HG03060 (cell line): Measurements from ENCODE around the gene GFRAL.
"Not testable (repeated sequence)": the region's sequence is repeated elsewhere in the genome, so short reads cannot be mapped to it uniquely, and the experiment has no call there.

ENCODE experiments used
- ATAC-seq: cut with Tn5 transposase; IDR thresholded peaks from one replicate; pipeline ENCODE4 v1.9.1; 2021; ENCODE audit warnings: low read depth, moderate number of reproducible peaks; ENCODE audit not compliant: unreplicated experiment

Gene GFRAL

GRCh38 chr6:55327169-55327568 is at the start of gene GFRAL:
Gene GFRAL, plus strand, starts transcription at chr6:55327469. Its CDS starts 86 bp downstream, at chr6:55327555.
- no peak for ATAC-seq

- ATAC-seq, result no peak
Observed at GRCh38 chr6:55277646-55278045, 49.6 kb upstream of the GFRAL start.

- no peak for ATAC-seq
Observed at GRCh38 chr6:55281215-55281614, 46.1 kb upstream of the GFRAL start.

GRCh38 chr6:55282115-55282514 is 45.2 kb upstream of the GFRAL start:
- no peak for ATAC-seq

- no peak for ATAC-seq
Observed at GRCh38 chr6:55286824-55287223, 40.4 kb upstream of the GFRAL start.

GRCh38 chr6:55290736-55291135 is 36.5 kb upstream of the GFRAL start:
- no peak for ATAC-seq

- no peak for ATAC-seq
Observed at GRCh38 chr6:55293116-55293515, 34.2 kb upstream of the GFRAL start.

- ATAC-seq, result not testable (repeated sequence)
Observed at GRCh38 chr6:55297214-55297613, 30.1 kb upstream of the GFRAL start.

GRCh38 chr6:55299286-55299985 is 27.8 kb upstream of the GFRAL start:
- no peak for ATAC-seq

GRCh38 chr6:55304747-55305146 is 22.5 kb upstream of the GFRAL start:
- no peak for ATAC-seq

GRCh38 chr6:55319961-55320695 is 7.1 kb upstream of the GFRAL start:
- ATAC-seq, result no peak

- ATAC-seq, result no peak
Observed at GRCh38 chr6:55320696-55321086, 6.6 kb upstream of the GFRAL start.

GRCh38 chr6:55377150-55377549 is 49.9 kb downstream of the GFRAL start:
- ATAC-seq, result no peak

GRCh38 chr6:55379471-55379870 is 52.2 kb downstream of the GFRAL start:
- no peak for ATAC-seq

GRCh38 chr6:55379895-55380294 is 52.6 kb downstream of the GFRAL start:
- ATAC-seq, result no peak

- ATAC-seq, result no peak
Observed at GRCh38 chr6:55388211-55388610, 60.9 kb downstream of the GFRAL start.

- ATAC-seq, result no peak
Observed at GRCh38 chr6:55395871-55396270, 68.6 kb downstream of the GFRAL start.

GRCh38 chr6:55397986-55398385 is 70.7 kb downstream of the GFRAL start:
- no peak for ATAC-seq

- no peak for ATAC-seq
Observed at GRCh38 chr6:55399351-55399750, 72.1 kb downstream of the GFRAL start.

GRCh38 chr6:55405474-55406235 is 78.4 kb downstream of the GFRAL start:
- ATAC-seq, result no peak

- no peak for ATAC-seq
Observed at GRCh38 chr6:55410674-55411073, 83.4 kb downstream of the GFRAL start.
